ENCODE measurements around the gene HOXA4. TPM values are rescaled to one million over a fixed set of nuclear protein-coding genes. Genes with fewer than 3 reads are reported as not detected.

HOXA4 gene
- polyA plus RNA-seq, 1 donor, result 24.6 TPM

DNA sequence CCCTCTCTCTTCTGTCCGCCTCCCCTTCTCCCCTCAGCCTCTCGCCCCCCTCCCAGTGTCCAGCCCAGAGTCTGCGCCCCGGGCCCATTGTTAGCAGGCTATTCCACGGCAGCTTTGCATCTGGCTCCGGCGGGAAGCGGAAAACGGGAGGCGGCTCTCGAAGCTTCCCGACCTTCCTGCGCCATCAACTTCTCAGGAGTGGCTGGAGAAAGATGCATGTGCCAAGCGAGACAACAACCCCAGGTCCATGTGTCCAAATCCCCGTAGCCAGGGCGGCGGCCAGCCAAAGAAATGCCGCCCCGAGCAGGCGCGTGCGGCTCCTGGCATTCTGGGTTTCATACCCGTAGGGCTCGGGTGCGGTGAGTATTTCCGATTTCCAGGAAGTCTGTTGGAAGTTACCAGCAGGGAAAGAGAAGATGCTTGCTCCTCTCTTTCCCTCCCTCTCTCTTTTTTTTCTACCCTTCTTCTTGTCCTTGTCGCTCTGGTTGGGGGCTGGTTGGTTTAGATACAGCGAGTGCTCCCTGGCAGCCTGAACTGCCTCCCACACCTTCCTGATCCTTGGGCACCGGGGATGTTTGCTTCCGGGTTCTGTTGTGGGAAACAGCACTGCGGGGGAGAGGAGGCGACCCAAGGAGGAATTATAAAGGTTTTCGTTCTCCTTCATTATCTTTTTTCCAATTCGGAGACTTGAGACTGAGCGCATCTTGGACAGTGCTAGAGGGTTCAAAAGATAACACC lies 26.9 kb downstream of the HOXA4 start:
- no peak for DNase-seq

DNA sequence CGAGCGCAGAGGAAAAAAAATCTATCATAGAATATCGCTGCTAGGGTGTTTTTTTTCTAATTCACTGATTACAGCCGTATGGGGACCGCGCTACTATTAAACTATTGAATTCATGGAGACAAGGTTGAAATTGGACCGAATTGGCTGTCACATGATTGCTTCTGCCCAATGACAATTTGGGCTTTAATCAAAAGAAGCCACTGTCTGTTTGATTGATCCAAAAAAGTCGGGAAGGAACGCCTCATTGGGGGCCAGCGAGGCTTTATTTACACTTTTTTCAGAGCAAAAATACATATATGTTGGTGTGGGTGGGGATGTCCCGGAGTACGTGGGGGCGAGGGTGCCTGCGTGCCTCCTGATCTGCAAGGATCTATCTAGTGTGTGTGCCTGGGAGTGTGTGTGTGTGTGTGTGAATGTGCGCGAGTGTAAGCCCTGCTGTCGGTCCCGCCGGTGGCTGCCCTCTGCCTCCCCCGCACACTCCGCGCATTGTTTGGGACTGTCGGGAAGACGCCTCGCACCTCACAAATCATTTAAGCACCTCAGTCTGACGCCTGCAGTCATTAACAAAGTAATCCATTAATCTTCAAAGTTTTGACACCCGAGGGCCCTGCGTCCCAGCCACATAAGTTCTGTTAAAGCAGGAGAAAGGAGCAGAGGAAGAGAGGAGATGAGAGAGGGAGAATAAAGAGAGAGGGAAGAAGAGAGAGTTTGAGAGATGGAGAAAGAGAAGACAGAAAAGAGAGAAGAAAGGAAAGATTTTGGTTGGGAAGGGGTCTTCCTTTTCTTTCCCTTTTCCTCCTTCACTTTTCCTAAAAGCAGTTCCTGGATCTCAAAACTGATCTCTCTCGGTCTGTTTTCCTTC lies 27.7 kb downstream of the HOXA4 start, which contains the start of gene HOXA2:
Gene HOXA2, minus strand, starts transcription at position 103 of the 862 bp plus-strand sequence. CDS start 183 bp downstream, outside the sequence.
- no peak for DNase-seq

- no peak for DNase-seq
Observed at GRCh38 chr7:27101957-27102580, 28.5 kb downstream of the HOXA4 start.

DNA sequence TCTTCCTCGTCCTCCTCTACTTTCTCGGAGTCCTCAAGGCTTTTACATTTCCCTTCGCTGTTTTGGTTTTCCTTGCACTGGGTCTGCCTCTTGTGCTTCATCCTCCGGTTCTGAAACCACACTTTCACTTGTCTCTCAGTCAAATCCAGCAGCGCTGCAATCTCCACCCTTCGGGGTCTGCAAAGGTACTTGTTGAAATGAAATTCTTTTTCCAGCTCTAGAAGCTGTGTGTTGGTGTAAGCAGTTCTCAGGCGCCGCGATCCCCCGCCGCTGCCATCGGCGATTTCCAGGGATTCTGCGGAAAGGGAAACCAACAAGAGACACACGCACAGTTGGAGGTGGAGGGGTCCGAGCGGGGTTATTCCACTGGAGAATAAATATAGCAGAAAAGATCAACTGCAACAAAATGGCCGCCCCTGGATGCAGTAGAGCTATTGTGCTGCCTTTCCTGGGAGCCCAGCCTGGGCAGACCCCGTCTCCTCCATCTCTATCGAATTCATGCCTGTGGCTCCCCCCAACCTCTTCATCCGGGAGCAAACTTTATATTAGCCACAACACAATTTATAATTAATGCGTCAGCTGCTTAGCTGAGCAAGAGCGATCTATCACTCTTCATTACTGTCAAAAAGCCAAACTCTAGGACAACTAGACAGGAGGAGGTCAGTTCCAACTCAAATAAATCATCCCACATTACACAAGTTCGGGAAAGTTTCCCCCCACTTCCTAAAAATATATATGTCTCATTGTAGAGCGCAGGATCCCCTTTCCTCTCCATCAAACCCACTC lies 29.2 kb downstream of the HOXA4 start:
- no peak for DNase-seq

GRCh38 chr7:27100694-27101170 lies 29.8 kb downstream of the HOXA4 start:
- no peak for DNase-seq

- no peak for DNase-seq
Observed at GRCh38 chr7:27099453-27100370, 30.8 kb downstream of the HOXA4 start.

DNA sequence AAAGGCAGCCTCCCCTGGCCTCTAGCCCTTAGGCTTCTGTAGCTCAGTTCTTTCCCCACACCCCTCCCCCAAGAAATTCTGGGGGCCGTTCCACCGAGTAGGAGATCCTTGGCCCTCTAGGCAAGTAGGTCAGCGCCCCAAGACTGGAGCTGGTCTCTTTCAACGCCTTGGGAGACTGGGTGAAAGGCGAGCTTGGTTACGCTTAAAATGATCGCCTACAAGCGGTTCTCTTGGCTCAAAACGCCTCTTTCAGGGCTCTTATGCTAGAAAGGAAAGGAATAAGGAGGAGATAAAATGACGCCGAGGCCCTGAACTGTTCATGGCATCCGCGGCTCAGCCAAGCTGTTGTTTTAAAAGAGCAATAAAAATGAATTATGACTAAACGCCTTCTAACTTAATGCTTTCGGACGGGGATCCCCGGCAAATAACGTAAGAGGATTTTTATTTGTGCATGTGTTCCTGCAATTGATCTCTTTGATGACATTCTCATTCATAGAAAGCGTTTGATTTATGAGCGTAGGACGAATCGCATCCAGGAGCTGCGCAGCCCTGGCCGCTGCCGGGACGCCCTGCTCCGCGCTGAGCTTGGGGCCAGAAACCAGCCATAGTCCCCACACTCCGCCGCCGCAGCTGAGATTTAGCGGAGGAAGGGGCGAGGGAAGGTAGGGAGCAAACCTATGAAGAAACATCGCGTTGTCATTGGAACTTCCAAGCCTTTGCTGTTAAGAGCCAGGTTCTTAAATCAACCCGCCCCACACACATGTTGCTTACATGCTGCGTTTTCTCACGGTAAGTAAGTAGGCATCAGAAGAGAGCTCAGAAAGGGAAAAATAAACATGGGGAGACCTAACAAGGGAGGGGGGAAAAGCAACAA lies 31.7 kb downstream of the HOXA4 start:
- no peak for DNase-seq

GRCh38 chr7:27097686-27098577 lies 32.6 kb downstream of the HOXA4 start:
- DNase-seq, result no peak

GRCh38 chr7:27096768-27097514 lies 33.6 kb downstream of the HOXA4 start:
- peak; percentile 77 for DNase-seq

DNA sequence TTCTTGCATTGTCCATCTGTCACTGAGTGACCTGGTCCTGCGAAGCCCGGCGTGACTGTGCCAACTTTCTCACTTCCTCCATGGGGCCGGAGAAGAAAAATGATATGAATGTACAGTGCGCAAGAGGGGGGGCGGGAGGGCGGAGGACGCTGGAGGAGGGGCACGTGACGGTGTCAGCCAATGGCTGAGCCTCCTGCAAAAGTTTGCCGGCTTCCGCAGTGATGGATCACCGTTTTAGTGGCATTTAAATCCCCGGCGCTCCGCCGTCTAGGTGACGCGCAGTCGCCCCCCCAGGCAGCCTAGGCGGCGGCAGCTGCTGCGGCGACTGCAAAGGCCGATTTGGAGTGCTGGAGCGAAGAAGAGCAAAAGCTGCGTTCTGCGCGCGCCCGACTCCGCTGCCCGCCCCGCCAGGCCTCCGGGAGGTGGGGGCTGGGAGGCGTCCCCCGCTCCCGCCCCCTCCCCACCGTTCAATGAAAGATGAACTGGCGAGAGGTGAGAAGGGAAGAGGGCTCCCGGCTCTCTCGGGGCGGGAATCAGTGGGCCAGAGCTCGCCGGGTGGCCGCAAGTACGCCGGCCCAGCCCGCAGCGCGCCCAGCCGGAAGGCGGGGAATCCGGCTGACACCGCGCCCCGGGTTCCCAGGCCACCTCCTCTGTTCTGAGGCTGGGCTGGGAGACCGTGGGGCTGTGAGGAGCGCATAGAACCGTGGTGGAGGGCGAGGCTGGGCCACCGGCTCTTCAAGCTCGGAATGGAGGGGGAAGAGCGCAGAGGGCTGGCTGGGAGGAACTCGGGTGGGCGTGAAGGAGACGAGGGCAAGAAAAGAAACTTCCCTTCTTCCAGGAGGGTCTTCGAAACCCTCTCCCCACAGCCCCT lies 34.4 kb downstream of the HOXA4 start, which contains the start of gene HOXA1:
Gene HOXA1, minus strand, starts transcription at position 104 of the 871 bp plus-strand sequence. Its CDS starts 88 bp downstream, at position 16.
- DNase-seq, result peak; percentile 82

- DNase-seq, result no peak
Observed at GRCh38 chr7:27095050-27095896, 35.3 kb downstream of the HOXA4 start.

- DNase-seq, result no peak
Observed at GRCh38 chr7:27094304-27095049, 36.1 kb downstream of the HOXA4 start.

DNA sequence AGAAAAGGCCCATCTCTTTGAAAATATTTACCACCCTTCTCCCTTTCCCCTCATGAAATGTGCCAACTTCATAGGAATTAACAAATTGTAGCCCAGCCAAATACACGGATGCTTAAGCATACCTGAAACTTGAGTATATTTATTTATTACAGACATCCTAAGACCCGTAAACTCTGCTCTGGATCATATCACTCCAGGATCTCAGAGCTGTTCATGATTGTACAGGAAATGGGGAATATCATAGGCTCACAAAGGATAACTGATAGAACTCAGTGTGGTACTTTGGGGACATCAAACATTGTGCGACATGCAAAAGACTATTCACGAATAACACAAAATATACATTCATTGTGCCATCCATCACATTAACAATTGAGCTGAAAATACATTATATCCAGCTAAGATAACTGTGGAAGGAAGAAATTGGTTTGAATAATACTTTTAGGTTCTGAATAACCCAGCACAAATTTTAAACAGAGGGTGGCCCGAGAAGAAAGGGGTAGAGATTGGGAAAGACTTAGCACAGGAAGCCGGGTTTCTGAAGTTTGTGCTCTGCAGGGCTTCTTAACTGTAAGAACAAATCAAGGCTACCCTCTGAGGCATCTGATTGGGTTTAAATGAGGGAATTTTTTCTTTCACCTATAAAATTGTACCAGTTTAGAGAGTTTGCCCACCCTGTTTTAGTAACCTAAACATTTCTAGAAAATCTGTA lies 37.2 kb downstream of the HOXA4 start:
- no peak for DNase-seq

- DNase-seq, result no peak
Observed at GRCh38 chr7:27092819-27093110, 37.8 kb downstream of the HOXA4 start.
